MM.1S (cell line): Measurements from ENCODE around the gene C2orf80.
A peak's percentile ranks its signal among the peaks of the same experiment; 100 is the strongest.

ENCODE experiments used
- DNase-seq: peaks from one replicate; pipeline ENCODE4 v3.0.0-alpha.2; 2015
- H2AFZ ChIP-seq: fragments of 300-600 bp; sonication (generic); 2 replicates; pipeline ENCODE4 v1.6.0; 2016; ENCODE audit warnings: antibody characterized with exemption, low read length
- H3F3A ChIP-seq: fragments of 300-600 bp; sonication (generic); 2 replicates; pipeline ENCODE4 v1.6.1; 2016; ENCODE audit warnings: mild to moderate bottlenecking, antibody characterized with exemption, low read length, moderate library complexity, mixed read lengths; ENCODE audit not compliant: insufficient read depth
- H3K27ac ChIP-seq: fragments of 300-600 bp; sonication (generic); 2 replicates; pipeline ENCODE4 v1.5.1; 2016; ENCODE audit warnings: mild to moderate bottlenecking, low read length
- H3K27me3 ChIP-seq: fragments of 300-600 bp; sonication (generic); replicated peaks from 2 replicates; pipeline ENCODE4 v1.6.0; 2016; ENCODE audit warnings: low read length; ENCODE audit not compliant: insufficient read depth
- H3K36me3 ChIP-seq: fragments of 300-600 bp; sonication (generic); replicated peaks from 2 replicates; pipeline ENCODE4 v1.6.1; 2016; ENCODE audit warnings: mild to moderate bottlenecking, low read length, mixed read lengths; ENCODE audit not compliant: insufficient read depth
- H3K4me1 ChIP-seq: fragments of 300-600 bp; sonication (generic); 2 replicates; pipeline ENCODE4 v1.6.1; 2016; ENCODE audit warnings: low read length, mixed read lengths
- H3K4me2 ChIP-seq: fragments of 300-600 bp; sonication (generic); 2 replicates; pipeline ENCODE4 v1.6.0; 2016; ENCODE audit warnings: low read depth, low read length
- H3K4me3 ChIP-seq: fragments of 300-600 bp; sonication (generic); 2 replicates; pipeline ENCODE4 v1.5.1; 2016; ENCODE audit warnings: low read length, mixed read lengths
- H3K79me2 ChIP-seq: fragments of 300-600 bp; sonication (generic); 2 replicates; pipeline ENCODE4 v1.6.1; 2016; ENCODE audit warnings: mixed run types, low read length, mixed read lengths
- H3K9ac ChIP-seq: fragments of 300-600 bp; sonication (generic); 2 replicates; pipeline ENCODE4 v1.6.1; 2016; ENCODE audit warnings: low read length, mixed read lengths
- H3K9me2 ChIP-seq: fragments of 300-600 bp; sonication (generic); replicated peaks from 2 replicates; pipeline ENCODE4 v1.6.1; 2016; ENCODE audit warnings: mild to moderate bottlenecking, low read length, mixed read lengths; ENCODE audit not compliant: insufficient read depth
- H3K9me3 ChIP-seq: fragments of 300-600 bp; sonication (generic); replicated peaks from 2 replicates; pipeline ENCODE4 v1.6.1; 2016; ENCODE audit warnings: mild to moderate bottlenecking, low read length, mixed read lengths; ENCODE audit not compliant: insufficient read depth
- H4K20me1 ChIP-seq: fragments of 300-600 bp; sonication (generic); 2 replicates; pipeline ENCODE4 v1.6.1; 2016; ENCODE audit warnings: mild to moderate bottlenecking, low read length, moderate library complexity, mixed read lengths; ENCODE audit not compliant: insufficient read depth
- CTCF ChIP-seq: fragments of 300-600 bp; sonication (generic); IDR thresholded peaks from 2 replicates; pipeline ENCODE4 v1.5.1; 2016; ENCODE audit warnings: antibody characterized with exemption, low read length, mixed read lengths
- EZH2 ChIP-seq: fragments of 300-600 bp; sonication (generic); optimal IDR thresholded peaks from 2 replicates; pipeline ENCODE3; 2017; ENCODE audit warnings: low read depth, mild to moderate bottlenecking, antibody characterized with exemption, low read length, mixed read lengths
- EZH2phosphoT487 ChIP-seq: fragments of 300-600 bp; sonication (generic); IDR thresholded peaks from 2 replicates; pipeline ENCODE4 v1.6.1; 2018; ENCODE audit warnings: antibody characterized with exemption, low read length

C2orf80 gene

GRCh38 chr2:208179028-208179609 is 10.7 kb downstream of the C2orf80 start:
- no peak overlapping the region for H3K9ac ChIP-seq
- no peak overlapping the region for H3K4me3 ChIP-seq
- H3K9me3 ChIP-seq = no peaks in the 10 kb centered on the region
- no peaks in the 10 kb centered on the region for H4K20me1 ChIP-seq
- no peak overlapping the region for H3K27ac ChIP-seq
- no peaks in the 10 kb centered on the region for H3K79me2 ChIP-seq
- TF ChIP-seq EZH2 (no peak), CTCF (no peak), EZH2phosphoT487 (no peak)
- no peak for DNase-seq
- H3K27me3 ChIP-seq = no peaks in the 10 kb centered on the region
- H3K4me1 ChIP-seq = no peaks in the 10 kb centered on the region
- no peaks in the 10 kb centered on the region for H3F3A ChIP-seq
- no peaks in the 10 kb centered on the region for H3K9me2 ChIP-seq
- H2AFZ ChIP-seq = no peak overlapping the region
- no peaks in the 10 kb centered on the region for H3K36me3 ChIP-seq
- H3K4me2 ChIP-seq = no peak overlapping the region

- no peaks in the 10 kb centered on the region for H3K36me3 ChIP-seq
- no peaks in the 10 kb centered on the region for H3K9me2 ChIP-seq
- no peak overlapping the region for H3K4me2 ChIP-seq
- peak overlapping the region; percentile 30; the same call in 1 of the 2 replicates for H2AFZ ChIP-seq
- no peaks in the 10 kb centered on the region for H3K27me3 ChIP-seq
- H4K20me1 ChIP-seq = no peaks in the 10 kb centered on the region
- DNase-seq = no peak
- no peaks in the 10 kb centered on the region for H3K4me1 ChIP-seq
- H3K27ac ChIP-seq = no peak overlapping the region
- no peak overlapping the region for H3K4me3 ChIP-seq
- no peaks in the 10 kb centered on the region for H3K79me2 ChIP-seq
- H3K9ac ChIP-seq = no peak overlapping the region
- TF ChIP-seq CTCF = no peak
- no peak for TF ChIP-seq EZH2phosphoT487
- no peak for TF ChIP-seq EZH2
- H3K9me3 ChIP-seq = no peaks in the 10 kb centered on the region
- H3F3A ChIP-seq = no peaks in the 10 kb centered on the region
Measured at GRCh38 chr2:208175840-208176153, 14.0 kb downstream of the C2orf80 start.

DNA sequence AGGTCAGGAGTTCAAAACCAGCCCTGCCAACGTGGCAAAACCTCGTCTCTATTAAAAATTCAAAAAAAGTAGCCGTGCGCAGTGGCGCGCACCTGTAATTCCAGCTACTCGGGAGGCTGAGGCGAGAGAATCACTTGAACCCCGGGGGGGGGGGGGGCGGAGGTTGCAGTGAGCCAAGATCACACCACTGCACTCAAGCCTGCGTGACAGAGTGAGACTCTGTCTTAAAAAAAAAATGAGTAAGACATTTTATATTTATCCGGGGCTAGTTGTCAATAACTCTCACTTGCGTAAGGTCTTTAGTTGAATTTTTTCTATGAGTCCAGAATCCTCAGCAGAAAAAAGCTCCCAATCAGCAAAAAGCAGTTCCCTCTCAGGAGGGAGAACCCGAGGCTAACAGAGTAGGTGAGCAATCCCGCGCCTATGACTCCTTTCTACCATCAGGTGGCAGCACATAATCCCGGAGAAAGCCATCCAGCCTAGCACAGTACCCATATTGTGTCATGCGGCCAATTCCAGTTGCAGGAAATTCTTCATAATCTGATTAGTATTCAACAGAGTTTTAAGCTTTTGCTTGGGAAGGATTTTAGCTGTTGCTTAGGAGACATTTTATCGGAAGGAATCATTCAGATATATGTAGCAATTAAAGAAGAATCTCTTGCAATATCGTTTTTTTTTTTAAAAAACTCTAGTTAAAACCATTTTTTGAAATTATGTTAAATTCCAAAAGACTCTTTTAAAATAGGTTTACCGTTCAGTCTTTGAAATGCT is 14.6 kb downstream of the C2orf80 start:
- peak overlapping the region; percentile 30; the same call in 1 of the 2 replicates for H2AFZ ChIP-seq
- DNase-seq = peak; percentile 71
- TF ChIP-seq EZH2phosphoT487 = no peak
- peak; percentile 90 for TF ChIP-seq CTCF
- no peaks in the 10 kb centered on the region for H4K20me1 ChIP-seq
- H3K4me1 ChIP-seq = no peaks in the 10 kb centered on the region
- no peaks in the 10 kb centered on the region for H3K36me3 ChIP-seq
- H3K4me2 ChIP-seq = no peak overlapping the region; the same call in 1 of the 2 replicates
- H3K9me2 ChIP-seq = no peaks in the 10 kb centered on the region
- H3K9me3 ChIP-seq = no peaks in the 10 kb centered on the region
- H3K27me3 ChIP-seq = no peaks in the 10 kb centered on the region
- H3K79me2 ChIP-seq = no peaks in the 10 kb centered on the region
- no peak overlapping the region for H3K9ac ChIP-seq
- H3K27ac ChIP-seq = no peak overlapping the region
- H3F3A ChIP-seq = no peaks in the 10 kb centered on the region
- H3K4me3 ChIP-seq = no peak overlapping the region
